Activated CD4-positive, alpha-beta T cell treated with anti-CD3 and anti-CD28 coated beads, Interleukin-2, amount 50 U/mL, for 16 hours (primary cell): ENCODE results near the gene KLF11.

ENCODE experiments used
- DNase-seq: peaks from one replicate; pipeline ENCODE4 v3.0.0-alpha.2; 2020

The KLF11 gene

GRCh38 chr2:10043256-10043905 lies at the start of gene KLF11:
Gene KLF11, plus strand, starts transcription at chr2:10043550. Its CDS starts 167 bp downstream, at chr2:10043717.
- peak; percentile 69 for DNase-seq

- no peak for DNase-seq
These were observed 48.9 kb upstream of the KLF11 start for GRCh38 chr2:9994462-9994861.

DNA sequence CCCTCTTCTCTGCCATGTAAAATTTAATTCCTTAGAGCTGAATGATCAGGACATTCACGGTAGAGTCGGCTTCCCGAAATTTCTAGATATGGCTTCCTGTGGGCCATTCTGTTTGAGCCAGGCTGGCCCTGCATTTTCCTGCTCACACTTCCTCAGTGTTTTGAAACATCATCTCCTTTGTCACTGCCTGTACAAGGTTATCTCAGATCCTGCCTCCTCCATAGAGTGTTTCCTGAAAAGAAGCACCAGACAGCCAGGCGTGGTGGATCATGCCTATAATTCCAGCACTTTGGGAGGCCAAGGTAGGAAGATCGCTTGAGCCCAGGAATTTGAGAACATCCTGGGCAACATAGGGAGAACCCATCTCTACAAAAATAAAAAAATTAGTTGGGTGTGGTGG lies 48.3 kb upstream of the KLF11 start:
- DNase-seq: no peak

DNA sequence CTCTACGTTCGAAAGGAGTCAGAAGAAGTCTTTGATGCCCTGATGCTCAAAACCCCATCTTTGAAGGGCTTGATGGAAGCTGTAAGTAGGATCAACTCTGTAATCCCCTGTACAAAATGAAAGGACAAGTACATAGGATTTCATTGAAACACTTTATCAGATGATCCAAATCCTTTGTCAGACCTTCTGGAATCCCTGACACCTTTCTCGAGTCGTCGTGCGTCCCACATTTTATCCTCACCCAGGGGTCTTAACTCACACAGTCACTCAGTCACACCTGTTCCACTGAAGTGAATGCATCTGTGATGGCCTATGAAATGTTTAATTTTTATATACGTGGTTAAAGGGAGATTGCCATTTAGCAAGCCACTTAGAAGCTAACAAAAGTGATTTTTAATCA lies 47.0 kb upstream of the KLF11 start:
- no peak for DNase-seq

DNA sequence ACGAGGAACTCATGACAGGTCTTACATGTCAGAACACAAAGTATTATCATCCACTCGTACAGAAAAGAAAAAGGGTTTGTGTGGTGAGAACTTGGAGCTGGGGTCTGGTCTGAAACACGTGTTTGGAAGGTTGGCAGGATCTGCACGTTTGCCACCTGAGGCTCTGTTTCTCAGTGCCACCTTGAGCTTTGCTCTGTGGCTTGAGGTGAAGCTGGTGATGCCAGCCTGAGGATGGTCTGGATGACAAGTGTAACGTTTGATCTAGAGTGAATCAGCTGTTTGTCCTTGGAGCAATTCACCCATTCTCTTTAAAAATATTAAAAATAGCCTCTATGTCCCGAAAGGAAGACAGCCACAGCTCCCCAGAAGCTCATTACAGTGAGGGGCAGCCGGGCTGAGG lies 45.4 kb upstream of the KLF11 start:
- DNase-seq: no peak

GRCh38 chr2:9998916-9999654 lies 44.3 kb upstream of the KLF11 start:
- DNase-seq: no peak

DNA sequence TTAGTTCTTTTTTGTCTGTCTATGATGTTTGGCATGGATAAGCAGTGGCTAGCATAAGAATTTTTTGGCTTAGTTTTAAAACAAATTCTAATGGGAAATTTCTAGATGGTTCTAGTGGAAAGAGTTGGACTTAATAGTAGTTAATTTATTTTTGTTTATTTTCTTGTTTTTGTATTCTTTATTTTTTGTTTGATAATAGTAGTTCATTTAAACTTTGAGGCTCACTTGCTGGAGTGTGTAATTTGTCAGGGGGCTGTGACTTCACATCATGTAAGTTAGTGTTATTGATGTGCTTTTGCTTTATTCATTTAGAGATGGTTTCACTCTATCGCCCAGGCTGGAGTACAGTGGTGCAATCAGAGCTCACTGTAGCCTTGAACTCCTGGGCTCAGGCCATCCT lies 43.7 kb upstream of the KLF11 start:
- DNase-seq: no peak

- no peak for DNase-seq
These were observed 42.8 kb upstream of the KLF11 start for GRCh38 chr2:10000541-10000940.

GRCh38 chr2:10001586-10001985 lies 41.8 kb upstream of the KLF11 start:
- no peak for DNase-seq

- no peak for DNase-seq
These were observed 41.2 kb upstream of the KLF11 start for GRCh38 chr2:10002109-10002508.

GRCh38 chr2:10002681-10003080 lies 40.7 kb upstream of the KLF11 start:
- DNase-seq: no peak

- DNase-seq: no peak
These were observed 39.9 kb upstream of the KLF11 start for GRCh38 chr2:10003206-10004125.

GRCh38 chr2:10004401-10004800 lies 38.9 kb upstream of the KLF11 start:
- no peak for DNase-seq

DNA sequence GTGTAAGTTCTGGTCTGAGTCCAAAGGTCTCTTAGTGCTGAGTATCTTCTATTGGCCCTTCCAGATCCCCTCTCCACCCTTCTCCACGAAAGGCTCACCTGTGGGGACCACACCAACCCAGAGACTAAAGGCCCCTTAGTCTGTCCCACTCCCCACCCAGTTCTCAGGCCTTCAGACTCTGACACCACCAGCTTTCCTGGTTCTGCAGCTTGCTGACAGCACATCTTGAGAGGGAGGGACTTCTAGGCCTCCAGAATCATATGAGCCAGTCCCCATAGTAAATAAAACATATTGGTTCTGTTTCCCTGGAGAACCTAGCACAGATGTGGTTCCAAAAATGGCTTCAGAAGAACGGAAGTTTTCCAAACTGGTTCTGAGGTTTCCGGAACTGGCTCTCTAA lies 38.5 kb upstream of the KLF11 start:
- DNase-seq: no peak

DNA sequence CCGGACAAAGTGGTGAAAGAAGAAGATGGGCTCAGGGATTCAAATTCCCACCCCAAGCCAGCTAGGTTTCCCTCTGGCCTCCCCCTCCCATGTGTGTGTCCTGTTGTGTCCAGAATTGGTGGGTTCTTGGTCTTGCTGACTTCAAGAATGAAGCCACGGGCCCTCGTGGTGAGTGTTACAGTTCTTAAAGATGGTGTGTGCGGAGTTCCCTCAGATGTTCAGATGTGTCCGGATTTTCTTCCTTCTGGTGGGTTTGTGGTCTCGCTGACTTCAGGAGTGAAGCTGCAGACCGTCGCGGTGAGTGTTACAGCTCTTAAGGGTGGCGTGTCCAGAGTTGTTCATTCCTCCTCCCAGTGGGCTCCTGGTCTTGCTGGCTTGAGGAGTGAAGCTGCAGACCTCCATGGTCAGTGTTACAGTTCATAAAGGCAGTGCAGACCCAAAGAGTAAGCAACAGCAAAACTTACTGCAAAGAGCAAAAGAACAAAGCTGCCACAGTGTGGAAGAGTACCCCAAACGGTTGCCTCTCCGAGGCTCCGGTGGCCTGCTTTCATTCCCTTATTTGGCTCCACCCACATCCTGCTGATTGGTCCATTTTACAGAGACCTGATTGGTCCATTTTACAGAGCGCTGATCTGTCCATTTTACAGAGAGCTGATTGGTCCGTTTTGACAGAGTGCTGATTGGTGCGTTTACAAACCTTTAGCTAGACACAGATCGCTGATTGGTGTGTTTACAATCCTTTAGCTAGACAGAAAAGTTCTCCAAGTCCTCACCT lies 37.7 kb upstream of the KLF11 start:
- DNase-seq: no peak

GRCh38 chr2:10006236-10007161 lies 36.9 kb upstream of the KLF11 start:
- DNase-seq: no peak

DNA sequence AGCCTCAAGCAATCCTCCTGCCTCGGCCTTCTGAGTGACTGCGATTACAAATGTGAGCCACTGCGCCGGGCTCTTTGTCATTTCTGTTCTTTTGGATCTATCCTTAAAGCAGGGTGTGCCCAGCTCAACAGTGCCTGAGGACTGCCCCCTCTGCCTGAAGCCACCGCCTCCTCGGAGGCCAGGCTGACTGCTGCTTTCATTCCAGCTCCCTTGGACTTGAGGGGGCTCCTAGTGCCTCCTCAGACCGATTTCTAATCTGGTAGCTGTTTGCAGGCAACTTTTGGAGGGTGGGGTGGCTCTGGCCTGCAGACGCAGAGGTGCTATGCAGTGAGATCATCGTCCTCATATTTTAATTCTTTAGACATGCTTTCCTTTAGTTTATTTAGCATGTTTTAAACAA lies 35.9 kb upstream of the KLF11 start:
- DNase-seq: no peak

GRCh38 chr2:10007921-10008808 lies 35.2 kb upstream of the KLF11 start:
- DNase-seq: no peak

DNA sequence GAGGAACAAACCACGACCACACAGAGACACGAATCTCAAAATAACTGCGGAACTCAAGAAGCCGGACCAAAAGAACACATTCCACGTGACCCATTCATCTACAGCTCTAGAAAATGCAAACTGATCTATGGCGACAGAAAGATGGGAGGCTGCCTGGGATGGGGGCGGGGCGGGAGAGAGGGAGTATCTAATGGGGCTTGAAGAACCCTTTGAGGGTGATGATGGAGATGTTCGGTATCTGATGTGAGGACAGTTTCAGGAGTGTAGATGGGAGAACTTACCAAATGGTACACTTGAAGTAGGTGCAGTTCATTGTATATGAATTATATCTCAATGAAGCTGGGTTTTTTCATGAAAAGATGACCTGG lies 34.6 kb upstream of the KLF11 start:
- no peak for DNase-seq

DNA sequence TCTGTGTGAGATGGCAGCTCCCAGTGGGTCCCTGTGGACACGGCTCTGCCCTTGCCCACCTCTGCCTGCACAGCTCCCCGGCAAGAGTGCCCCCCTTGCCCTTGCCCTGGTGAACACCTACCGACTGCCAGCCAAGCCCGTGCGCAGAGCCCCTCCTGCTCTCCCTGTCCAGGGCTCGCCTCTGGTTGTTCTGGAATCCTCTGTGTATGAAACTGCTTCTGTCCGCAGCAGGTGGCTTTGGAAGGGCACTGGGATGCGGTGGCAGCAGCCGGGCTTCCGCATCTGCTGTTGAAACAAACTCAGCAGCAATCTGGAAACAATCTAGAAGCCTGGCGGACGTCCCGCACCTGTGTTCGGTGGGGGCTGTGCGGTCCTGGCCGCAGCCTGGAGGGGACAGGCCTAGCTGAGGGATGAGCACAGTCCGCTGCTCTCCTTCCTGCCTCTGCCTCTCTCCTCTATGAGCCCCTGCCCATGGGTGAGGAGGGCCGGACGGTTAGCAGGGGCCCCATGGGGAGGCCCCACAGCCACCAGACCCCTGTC lies 34.0 kb upstream of the KLF11 start:
- DNase-seq: no peak
